ENCODE results near the gene ANKRD10.
A peak's percentile ranks its signal among the peaks of the same experiment; 100 is the strongest.

Gene ANKRD10

DNA sequence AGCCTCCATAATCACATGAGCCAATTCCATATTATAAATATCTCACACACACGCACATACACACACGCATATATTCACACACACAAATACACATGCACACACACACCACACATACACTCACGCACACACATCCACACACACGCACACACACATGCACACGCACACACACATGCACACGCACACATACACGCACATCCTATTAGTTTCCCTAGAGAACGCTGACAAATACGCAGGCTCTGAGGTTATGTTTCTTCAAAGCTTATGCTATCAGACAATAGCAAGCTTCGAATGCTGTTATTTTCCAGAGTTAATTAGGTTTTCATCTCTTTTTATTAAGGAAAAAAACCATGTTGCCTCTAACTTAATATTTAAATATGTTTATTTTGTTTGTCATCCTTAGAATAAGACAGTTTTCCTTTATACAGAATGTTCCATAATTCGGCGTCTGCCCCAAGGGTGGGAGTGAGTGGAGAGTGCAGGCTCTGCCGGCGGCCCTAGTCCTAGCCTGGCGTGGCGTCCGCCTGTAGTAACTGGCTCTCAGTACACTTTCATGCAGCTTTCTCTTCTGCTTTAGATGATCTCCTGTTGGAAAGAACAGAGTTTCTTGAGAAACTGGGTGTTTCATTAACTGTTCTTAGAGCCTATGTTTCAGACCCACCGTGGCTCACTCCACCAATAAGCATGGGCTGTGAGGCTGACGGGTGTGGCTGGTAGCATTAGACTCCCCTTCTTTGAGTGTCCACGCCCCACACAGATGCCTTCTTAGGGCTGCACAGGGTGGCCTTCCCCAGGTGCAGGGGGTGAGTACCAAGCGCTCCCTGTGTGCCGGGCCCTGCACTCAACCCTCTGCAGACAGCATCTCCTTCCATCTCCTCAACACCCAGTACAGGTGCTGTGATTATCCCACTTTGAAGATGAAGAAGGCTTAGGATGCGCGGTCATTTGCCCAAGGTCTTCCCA, 30.4 kb upstream of the ANKRD10 start:
- no peak for DNase-seq

DNA sequence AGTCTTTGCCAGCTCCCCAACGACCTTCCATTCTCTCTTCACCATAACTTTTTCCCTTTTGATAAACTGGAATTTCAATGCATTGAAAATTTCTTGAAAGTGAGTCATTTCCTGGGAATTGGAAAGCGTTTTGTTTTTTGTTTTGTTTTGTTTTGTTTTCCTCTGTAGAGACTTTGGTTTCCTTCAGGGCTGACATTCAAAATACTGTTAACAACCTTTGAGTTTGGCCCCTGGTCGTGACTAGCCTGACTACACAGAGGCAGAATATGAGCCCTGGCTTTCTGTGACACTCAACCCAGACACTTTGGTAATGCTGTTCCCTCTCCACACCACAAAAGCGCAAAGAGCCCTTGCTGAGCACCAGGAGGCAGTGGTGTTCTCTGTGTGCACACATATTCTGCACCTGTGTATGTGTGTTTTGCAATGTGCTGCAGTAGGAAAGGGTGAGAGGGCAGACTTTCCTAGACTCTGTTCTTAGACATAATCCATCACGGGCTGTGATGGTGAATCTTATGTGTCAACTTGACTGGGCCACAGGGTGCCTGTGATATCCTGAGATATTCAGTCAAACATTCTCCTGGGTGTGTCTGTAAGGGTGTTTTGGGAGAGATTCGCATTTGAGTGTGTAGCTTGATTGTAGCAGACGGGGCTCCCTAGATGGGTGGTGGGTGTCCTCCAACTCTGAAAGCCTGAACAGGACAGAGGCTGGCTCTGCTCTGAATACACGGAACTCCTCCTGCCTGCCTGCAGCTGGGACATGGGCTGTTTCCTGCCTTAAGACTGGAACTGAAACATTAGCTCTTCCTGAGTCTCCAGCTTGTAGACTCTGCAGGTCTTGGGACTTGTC, 29.5 kb upstream of the ANKRD10 start:
- peak in 1 of 2 donors; percentile 13 for DNase-seq

DNA sequence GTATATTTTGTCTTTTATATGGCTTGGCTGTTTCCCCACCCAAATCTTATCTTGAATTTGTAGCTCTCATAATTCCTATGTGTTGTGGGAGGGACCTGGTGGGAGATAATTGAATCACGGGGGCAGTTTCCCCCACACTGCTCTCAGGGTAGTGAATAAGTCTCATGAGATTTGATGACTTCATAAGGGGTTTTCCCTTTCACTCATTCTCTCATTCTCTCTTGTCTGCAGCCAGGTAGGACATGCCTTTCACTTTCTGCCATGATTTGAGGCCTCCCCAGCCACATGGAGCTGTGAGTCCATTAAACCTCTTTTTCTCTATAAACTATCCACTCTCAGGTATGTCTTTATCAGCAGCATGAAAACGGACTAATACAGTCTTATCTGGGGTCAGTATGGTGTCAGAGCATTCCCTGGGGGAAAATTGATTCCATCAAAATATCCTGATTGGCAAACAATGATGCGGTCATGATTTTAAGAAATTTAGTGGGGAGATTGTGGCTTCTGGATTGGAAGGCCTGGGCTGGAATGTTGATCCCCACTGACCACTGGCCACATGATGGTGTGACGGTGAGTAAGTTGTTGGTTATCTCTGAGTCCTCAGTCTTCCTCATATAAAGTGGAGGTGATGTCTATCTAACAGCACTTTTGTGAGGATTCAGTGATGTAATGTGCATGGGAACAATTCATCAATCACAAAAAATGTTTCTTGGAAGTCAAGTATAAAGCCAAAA, 27.5 kb upstream of the ANKRD10 start:
- DNase-seq, result no peak

DNA sequence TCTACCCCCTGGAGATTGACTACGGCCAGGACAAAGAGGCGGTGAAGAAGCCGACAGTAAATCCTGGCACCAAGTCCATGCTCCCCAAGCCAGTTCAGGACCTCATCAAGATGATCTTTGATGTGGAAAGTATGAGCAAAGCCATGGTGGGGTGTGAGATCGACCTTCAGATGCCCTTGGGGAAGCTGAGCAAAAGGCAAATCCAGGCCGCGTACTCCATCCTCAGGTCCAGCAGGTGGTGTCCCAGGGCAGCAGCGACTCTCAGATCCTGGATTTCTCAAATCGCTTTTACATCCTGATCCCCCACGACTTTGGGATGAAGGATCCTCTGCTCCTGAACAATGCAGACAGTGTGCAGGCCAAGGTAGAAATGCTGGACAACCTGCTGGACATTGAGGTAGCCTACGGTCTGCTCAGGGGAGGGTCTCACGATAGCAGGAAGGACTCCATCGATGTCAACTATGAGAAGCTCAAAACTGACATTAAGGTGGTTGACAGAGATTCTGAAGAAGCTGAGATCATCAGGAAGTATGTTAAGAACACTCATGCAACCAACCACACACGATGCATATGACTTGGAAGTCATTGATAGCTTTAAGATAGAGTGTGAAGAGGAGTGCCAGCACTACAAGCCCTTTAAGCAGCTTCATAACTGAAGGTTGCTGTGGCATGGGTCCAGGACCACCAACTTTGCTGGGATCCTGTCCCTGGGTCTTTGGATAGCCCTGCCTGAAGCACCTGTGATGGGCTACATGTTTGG, 24.0 kb upstream of the ANKRD10 start:
- no peak for DNase-seq

DNA sequence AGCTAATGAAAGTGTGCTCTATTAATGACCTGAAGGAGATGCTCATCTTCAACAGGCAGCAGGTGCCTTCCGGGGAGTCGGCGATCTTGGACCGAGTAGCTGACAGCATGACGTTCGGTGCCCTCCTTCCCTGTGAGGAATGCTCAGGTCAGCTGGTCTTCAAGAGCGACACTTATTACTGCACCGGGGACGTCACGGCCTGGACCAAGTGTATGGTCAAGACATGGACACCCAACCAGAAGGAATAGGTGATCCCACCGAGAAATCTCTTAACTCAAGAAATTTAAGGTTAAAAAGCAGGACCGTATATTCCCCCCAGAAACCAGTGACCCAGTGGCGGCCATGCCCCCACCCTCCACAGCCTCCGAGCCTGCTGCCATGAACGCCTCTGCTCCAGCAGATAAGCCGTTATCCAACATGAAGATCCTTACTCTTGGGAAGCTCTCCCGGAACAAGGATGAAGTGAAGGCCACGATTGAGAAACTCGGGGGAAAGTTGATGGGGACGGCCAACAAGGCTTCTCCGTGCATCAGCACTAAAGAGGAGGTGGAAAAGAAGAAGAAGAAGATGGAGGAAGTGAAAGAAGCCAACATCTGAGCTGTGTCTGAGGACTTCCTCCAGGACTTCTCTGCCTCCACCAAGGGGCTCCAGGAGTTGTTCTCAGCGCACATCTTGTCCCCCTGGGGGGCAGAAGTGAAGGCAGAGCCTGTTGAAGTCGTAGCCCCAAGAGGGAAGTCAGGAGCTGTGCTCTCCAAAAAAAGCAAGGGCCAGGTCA, 22.8 kb upstream of the ANKRD10 start:
- DNase-seq, result no peak

DNA sequence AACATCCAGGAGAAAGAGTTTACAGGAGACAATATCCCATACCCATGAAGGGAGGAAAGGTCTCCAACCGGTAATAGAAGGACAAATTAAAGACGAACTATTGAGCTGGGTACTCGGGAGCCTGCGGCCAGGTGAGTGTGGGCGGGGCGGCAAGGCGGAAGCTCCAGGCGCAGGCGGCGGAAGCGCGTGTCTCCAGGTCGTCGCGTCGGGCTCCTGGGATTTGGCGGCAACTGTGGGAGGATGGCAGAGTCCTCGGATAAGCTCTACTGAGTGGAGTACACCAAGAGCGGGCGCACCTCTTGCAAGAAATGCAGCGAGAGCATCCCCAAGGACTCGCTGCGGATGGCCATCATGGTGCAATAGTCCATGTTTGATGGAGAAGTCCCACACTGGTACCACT, 21.6 kb upstream of the ANKRD10 start:
- no peak for DNase-seq

DNA sequence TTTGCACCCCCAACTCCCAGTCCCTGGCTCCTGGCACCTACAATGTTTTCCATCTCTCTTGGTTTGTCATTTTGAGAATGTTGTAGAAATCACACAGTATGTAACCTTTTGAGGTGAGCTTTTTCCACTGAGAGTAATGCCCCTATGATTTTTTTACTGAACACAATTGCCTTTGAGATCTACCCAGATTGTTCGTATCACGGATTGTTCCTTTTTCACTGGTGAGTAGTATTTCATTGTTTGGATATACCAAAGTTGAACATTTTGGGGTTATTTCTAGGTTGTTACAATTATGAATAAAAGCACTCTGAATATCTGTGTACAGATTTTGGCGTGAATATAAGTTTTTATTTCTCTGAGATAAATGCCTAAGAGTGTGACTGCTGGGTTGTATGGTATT, 17.7 kb upstream of the ANKRD10 start:
- DNase-seq, result no peak

DNA sequence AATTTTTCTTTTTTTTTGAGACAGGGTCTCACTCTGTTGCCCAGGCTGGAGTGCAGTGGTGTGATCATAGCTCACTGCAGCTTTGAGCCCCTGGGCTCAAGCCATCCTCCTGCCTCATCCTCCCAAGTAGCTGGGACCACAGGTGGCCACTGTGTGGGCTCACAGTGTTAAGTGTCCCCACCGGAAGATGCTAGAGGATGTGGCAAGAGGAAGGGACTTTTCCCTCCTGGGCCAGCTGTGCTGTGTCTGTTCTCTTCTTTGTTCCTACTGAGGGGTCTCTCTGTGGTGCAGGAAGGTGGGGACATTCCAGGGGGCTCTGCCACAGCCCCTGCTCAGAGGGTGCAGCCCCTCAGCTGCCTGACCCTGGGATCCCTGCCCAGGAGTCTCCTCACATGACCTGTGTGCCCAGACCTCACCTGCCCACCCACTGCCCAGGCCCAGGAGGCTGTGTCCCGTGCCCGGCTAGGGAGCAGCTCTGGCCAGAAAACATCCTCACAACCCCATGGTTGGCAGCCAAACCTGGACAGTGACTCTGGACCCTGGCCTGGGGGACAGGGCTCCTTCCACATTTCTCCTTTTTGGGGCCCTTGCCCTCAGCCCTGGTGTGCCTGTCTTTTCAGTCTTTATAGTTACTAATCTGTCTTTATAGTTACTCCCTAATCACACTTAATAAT, 14.4 kb upstream of the ANKRD10 start:
- no peak for DNase-seq

DNA sequence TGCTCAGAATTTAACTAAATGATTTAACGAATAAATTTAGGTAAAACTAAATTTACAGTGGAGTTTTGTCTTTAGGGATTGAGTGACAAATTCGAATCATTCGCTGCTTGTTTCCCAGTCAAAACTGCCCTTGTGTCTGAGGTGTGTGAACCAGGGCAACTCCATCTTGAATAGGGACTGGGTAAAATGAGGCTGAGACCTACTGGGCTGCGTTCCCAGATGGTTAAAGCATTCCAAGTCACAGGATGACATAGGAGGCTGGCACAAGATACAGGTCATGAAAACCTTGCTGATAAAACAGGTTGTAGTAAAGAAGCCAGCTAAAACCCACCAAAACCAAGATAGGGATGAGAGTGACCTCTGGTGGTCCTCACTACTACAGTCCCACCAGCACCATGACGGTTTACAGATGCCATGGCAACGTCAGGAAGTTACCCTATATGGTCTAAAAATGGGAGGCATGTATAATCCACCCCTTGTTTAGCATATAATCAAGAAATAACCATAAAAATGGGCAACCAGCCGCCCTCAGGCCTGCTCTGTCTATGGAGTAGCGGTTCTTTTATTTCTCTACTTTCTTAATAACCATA, 10.2 kb upstream of the ANKRD10 start:
- DNase-seq, result no peak

DNA sequence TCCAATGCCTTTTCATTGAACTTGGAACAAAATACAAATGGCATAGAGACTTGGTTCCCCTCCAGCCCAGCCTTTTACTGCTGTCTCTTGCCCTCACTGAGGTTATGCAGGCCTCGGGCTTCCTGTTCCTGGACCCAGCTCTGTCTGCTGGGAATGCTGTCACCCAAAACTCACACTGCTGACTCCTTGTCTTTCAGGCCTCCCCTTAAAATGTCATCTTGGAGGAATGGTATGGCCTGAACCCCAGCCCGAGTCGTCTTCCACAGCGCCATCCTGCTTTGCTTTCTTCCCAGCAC, 9.7 kb upstream of the ANKRD10 start:
- DNase-seq, result no peak

DNA sequence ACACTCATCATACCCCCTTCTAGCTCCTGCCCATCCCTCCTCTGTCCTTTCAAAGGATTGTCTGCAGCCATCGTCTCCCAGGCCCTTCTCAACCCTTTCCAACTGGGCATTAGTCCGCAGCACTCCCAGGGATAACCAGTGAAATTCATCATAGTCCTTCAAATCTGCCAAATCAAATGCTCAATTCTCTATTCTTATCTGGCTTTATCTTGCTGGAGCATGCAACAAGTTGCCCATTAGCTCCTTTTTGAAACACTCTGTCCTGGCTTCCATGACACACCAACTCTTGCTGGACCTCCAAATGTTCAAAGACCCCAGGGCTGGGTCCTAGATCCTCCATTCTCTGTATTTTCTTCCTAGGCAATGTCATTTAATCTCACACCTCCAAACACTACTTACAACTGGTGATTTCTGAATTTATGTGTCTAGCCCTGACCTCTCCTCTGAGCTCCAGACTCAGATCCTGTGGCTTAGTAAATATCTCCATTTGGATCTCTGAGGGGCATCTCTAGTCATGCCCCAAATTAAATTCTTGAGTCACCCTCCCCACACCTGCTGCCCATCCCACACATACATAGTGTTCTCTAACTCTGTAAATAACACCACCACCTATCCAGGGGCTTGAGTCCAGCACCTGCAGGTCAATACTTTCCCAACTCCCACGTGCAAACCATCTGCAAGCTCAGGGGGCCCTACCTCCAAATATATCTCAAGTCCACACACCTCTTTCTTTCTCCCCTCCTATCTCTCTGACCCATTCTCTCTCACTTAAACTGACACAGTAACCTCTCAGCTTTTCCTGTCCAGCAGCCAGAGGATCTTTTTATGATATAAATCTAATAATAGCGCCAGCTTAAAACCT, 9.1 kb upstream of the ANKRD10 start:
- no peak for DNase-seq

DNA sequence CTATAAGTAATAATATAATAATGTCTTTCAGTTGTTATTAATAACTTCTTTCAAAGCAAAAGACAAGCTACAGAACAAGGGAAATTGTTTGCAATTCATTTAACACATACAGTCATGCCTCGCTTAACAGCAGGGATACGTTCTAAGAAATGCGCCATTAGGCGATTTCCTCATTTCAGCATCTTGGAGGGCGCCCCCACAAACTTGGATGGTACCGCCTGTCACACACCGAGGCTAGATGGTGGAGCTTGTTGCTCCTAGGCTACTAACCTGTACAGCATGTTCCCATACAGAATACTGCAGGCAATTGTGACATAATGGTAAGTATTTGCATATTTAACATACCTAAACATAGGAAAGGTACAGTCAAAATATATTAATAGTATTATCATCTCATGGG, 8.2 kb upstream of the ANKRD10 start:
- DNase-seq, result no peak

DNA sequence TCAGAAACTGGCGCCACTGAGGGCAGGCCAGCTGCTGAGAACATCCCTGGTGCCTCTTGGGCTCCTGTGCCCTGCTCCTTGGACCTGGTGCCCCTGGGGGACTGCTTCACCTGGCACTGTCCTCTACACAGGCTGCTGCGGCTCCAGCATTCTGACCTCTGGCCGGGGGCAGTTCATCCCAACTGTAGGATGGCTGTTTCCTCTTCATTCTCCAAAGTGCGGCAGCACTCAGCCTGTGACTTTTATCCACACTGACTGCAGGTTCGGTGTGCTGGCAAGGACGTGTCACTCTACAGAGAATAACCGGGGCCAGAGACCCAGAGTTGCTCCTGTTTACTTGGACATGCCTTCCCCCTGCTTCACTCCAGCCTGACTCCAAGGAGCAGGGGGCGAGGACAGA, 7.6 kb upstream of the ANKRD10 start:
- DNase-seq, result no peak

DNA sequence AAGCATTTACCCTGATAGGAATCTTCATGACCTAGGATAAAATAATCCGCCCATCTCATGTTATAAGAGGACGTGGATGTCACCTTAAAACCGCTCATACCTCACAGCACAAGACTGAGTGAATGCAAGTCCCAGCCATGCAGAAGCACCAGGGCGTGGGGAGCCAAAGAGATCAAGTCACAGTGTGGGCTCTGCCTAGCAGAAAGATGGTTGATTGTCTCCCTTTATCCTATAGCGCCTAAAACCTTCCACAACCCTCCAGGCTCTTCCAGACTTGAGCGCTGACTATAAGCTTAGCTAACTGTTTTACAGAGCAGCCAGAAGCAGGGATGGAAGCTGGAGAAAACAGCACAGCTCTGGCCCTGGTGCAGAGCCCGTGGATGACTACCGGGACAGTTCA, 6.8 kb upstream of the ANKRD10 start:
- no peak for DNase-seq

DNA sequence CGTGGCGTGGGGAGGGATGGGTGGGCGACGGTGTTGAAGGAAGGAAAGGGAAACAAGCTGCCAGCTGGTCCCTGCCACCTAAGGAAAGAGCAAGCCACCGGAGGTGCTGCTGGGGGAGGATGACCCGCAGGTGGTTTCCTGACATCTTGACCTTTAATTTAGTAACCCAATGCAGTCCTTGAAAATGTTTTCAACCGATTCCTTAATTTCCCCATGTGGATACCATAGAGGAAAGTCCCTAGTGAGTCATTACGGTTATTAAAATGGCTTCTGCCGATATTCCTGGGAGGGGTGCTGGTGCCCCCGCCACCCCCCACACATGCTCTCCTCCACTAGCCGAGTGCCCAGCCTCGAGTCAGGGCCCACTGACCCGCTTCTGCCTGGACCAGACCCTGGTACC, 6.3 kb upstream of the ANKRD10 start:
- no peak for DNase-seq

DNA sequence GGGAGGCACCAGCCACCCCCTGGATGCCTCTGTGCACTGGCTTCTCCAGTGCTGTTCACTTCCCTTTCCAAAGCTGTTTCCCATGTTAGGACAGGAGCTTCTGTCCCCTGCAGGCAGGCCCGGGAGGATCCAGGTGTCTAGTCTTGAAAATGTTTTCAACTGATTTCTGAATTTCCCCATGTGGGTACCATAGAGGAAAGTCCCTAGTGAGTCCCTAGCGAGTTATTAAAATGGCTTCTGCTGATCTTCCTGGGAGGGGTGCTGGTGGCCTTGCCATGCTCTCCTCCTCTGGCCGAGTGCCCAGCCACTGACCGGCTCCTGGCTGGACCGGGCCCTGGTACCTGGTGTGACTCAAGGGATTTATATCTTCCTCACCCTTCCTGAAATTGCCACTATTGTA, 5.2 kb upstream of the ANKRD10 start:
- no peak for DNase-seq

DNA sequence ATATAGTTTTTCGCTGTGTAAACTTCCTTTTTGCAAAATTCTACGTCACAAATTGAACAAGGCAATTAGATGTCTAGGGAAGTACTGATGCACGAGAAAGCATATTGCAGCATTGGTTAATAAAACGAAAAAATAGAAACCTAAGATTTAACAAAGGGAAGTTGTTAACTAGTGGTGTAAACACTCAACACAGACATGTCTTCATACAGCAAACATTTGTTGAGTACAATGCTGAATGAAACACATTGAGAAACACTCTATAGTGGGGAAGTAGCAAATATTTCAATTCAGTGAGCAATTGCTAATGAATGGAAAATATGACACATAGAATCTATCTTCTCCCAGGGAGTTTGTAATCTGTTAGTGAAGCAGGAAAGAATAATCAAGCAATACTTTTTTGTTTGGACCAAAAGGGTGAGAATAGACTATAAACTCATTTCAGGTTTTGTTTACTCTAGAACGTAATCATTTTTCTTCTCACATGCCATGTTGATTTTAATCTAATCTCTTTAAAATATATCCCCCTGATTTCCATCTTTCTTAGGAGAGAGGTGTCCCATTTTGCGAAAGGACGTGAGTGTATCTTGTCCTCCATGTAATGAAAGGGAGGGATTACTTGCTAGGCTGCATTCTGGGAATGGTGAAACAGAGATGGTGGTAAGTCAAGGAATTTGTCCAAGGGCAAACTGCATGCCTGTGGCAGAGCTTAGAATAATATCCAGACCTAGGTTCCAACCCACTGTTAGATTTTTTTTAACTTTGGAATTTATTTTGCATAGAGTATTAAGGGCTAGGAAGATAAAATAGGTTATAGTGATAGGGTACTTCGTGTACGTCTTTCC, 1.7 kb upstream of the ANKRD10 start:
- peak in 1 of 2 donors; percentile 11 for DNase-seq

DNA sequence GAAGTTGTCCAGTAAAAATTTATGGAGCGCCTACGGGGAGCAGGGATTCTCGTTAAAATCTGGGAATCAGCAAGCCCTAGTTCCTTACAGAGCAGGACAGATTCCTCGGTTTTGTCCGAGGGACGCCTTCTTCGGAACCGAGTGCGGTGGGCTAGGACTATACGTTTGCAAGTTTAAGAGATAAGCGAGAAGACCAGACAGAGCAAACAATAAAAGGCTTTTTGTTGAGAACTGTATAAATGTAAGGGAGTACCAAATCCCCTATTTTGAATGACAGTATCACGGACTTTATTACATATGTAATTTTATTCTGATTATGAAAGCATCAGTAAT, 971 bp upstream of the ANKRD10 start:
- DNase-seq, result no peak
